C4-2B (cell line): Measurements from ENCODE around the gene MAPRE2.

Experiments used
- ZFX ChIP-seq: fragments of 450-650 bp; IDR thresholded peaks from 2 replicates; pipeline ENCODE4 v1.6.1; 2017
- TF ChIP-seq, protein P1 (sequence below): fragments of 450-650 bp; conservative IDR thresholded peaks from 2 replicates; pipeline ENCODE4 v1.5.1; 2017; ENCODE audit warnings: mild to moderate bottlenecking

DNA sequence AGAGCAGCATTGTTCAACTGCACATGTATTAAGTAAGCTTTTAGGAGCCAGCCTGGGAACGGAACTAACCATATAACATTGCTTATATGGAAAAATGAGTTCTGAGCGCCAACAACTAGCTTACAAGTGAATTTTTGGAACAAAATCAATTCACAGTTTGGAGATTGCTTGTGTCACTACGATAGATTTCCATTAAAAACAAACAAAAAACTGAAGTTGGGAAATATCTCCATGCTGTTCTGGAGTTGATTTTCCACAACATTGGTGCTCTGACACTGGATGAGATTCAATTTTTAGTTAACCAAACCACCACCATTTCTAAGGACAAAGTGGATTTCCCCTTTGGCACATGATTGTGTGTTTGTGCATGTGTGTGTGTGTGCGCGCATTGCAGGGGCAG is 142.7 kb downstream of the MAPRE2 start:
- TF ChIP-seq, protein P1, sequence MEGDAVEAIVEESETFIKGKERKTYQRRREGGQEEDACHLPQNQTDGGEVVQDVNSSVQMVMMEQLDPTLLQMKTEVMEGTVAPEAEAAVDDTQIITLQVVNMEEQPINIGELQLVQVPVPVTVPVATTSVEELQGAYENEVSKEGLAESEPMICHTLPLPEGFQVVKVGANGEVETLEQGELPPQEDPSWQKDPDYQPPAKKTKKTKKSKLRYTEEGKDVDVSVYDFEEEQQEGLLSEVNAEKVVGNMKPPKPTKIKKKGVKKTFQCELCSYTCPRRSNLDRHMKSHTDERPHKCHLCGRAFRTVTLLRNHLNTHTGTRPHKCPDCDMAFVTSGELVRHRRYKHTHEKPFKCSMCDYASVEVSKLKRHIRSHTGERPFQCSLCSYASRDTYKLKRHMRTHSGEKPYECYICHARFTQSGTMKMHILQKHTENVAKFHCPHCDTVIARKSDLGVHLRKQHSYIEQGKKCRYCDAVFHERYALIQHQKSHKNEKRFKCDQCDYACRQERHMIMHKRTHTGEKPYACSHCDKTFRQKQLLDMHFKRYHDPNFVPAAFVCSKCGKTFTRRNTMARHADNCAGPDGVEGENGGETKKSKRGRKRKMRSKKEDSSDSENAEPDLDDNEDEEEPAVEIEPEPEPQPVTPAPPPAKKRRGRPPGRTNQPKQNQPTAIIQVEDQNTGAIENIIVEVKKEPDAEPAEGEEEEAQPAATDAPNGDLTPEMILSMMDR, result no peak
- TF ChIP-seq ZFX, result no peak
